HCT116 (cell line): ENCODE data around the gene ZNF492. TPM values are rescaled to one million over a fixed set of nuclear protein-coding genes. Genes with fewer than 3 reads are reported as not detected.

Experiments used
- ATAC-seq: fragments of 200-7000 bp; cut with Tn5 transposase; 2 replicates; pipeline ENCODE4 v1.9.1; 2020; ENCODE audit warnings: mild to moderate bottlenecking, moderate library complexity
- BruUV-seq: library from RNA; stranded (reverse); fragments of 400-500 nt; replicated peaks from 2 replicates; lab custom pipeline; 2021; lab: Mats Ljungman, UMichigan
- CTCF ChIA-PET: fragments of 300-600 bp; sonication (Branson Sonifier 250); formaldehyde crosslinking; loops from one replicate; lab custom pipeline; 2021; ENCODE audit warnings: antibody characterized with exemption; lab: Charles Lee
- POLR2A ChIA-PET: fragments of 300-600, 350-600 bp; sonication (Branson Sonifier 250); formaldehyde crosslinking; loops from one replicate; lab custom pipeline; 2021; ENCODE audit warnings: antibody characterized with exemption; lab: Charles Lee
- RAD21 ChIA-PET, 2 experiments: fragments of 300-600 bp; sonication (Branson Sonifier 250); formaldehyde crosslinking; loops; one replicate each; lab custom pipeline; 2023; ENCODE audit warnings: low total read pairs in 2 of 2; ENCODE audit not compliant: uncharacterized antibody in 2 of 2, unreplicated experiment in 2 of 2, low non-redundant PET in 1 of 2; lab: Charles Lee
- DNase-seq: peaks from one replicate; pipeline ENCODE4 v3.0.0-alpha.2; 2010; ENCODE audit warnings: low read depth, low spot score
- H2AFZ ChIP-seq: fragments of 200-600 bp; shearing (Covaris generic), sonication (generic); 2 replicates; pipeline ENCODE4 v1.6.1; 2017; ENCODE audit warnings: low read depth, mixed run types, mixed read lengths, antibody characterized with exemption, low read length; ENCODE audit not compliant: poor library complexity, severe bottlenecking
- H3K27ac ChIP-seq: 2 replicates; pipeline ENCODE4 v1.5.1; 2012; ENCODE audit warnings: low read depth, low read length
- H3K27me3 ChIP-seq: fragments of 200-600 bp; sonication (generic); 2 replicates; pipeline ENCODE4 v1.6.1; 2016; ENCODE audit warnings: mixed run types, low read length, mixed read lengths; ENCODE audit not compliant: insufficient read depth
- H3K36me3 ChIP-seq, 2 experiments: fragments of 200-500 bp in 1 of 2; fragments of 200-600 bp in 1 of 2; sonication (Bioruptor generic) in 1 of 2; sonication (generic) in 1 of 2; 2 replicates each; pipeline versions ENCODE4 v1.5.1 to v1.6.1; 2014 to 2016; ENCODE audit warnings: low read length in 2 of 2, inconsistent platforms in 1 of 2, mixed read lengths in 1 of 2, mixed run types in 1 of 2; ENCODE audit not compliant: insufficient read depth in 2 of 2, control insufficient read depth in 1 of 2
- H3K4me1 ChIP-seq, 2 experiments: fragments of 200-600 bp in 1 of 2; sonication (generic) in 1 of 2; 2 replicates each; pipeline versions ENCODE4 v1.5.1 to v1.6.1; 2012 to 2017; ENCODE audit warnings: low read length in 2 of 2, inconsistent platforms in 1 of 2, mild to moderate bottlenecking in 1 of 2, mixed read lengths in 1 of 2, mixed run types in 1 of 2, moderate library complexity in 1 of 2; ENCODE audit not compliant: insufficient read depth in 2 of 2, control insufficient read depth in 1 of 2
- H3K4me2 ChIP-seq: fragments of 200-600 bp; sonication (generic); 2 replicates; pipeline ENCODE4 v1.6.1; 2017; ENCODE audit warnings: mixed run types, low read length, mixed read lengths
- H3K4me3 ChIP-seq, 2 experiments: fragments of 200-600 bp in 1 of 2; sonication (generic) in 1 of 2; replicated peaks in 1 of 2; 2 replicates each; pipeline ENCODE4 v1.5.1; 2011 to 2016; ENCODE audit warnings: low read length in 2 of 2, control low read depth in 1 of 2, low read depth in 1 of 2, mild to moderate bottlenecking in 1 of 2, mixed read lengths in 1 of 2, mixed run types in 1 of 2
- H3K79me2 ChIP-seq: fragments of 200-600 bp; sonication (generic); 2 replicates; pipeline ENCODE4 v1.6.1; 2017; ENCODE audit warnings: mild to moderate bottlenecking, mixed run types, low read length, moderate library complexity, mixed read lengths; ENCODE audit not compliant: insufficient read depth
- H3K9ac ChIP-seq: fragments of 200-600 bp; sonication (generic); 2 replicates; pipeline ENCODE4 v1.6.1; 2016; ENCODE audit warnings: low read length, mixed read lengths
- H3K9me2 ChIP-seq: fragments of 200-600 bp; sonication (generic), shearing (Covaris generic); 2 replicates; pipeline ENCODE4 v1.6.1; 2017; ENCODE audit warnings: mixed run types, mild to moderate bottlenecking, moderate library complexity; ENCODE audit not compliant: insufficient read depth
- H3K9me3 ChIP-seq, 2 experiments: fragments of 200-500 bp in 1 of 2; fragments of 200-600 bp in 1 of 2; sonication (Bioruptor generic) in 1 of 2; sonication (generic) in 1 of 2; 2 replicates each; pipeline ENCODE4 v1.6.1; 2014 to 2017; ENCODE audit warnings: low read length in 2 of 2, mixed read lengths in 2 of 2, inconsistent platforms in 1 of 2, low read depth in 1 of 2, mild to moderate bottlenecking in 1 of 2, mixed run types in 1 of 2, moderate library complexity in 1 of 2; ENCODE audit not compliant: control insufficient read depth in 1 of 2, insufficient read depth in 1 of 2
- H4K20me1 ChIP-seq: fragments of 200-600 bp; sonication (generic), shearing (Covaris generic); 2 replicates; pipeline ENCODE4 v1.6.1; 2017; ENCODE audit warnings: mixed run types, mild to moderate bottlenecking, moderate library complexity; ENCODE audit not compliant: insufficient read depth
- ATF3 ChIP-seq: IDR thresholded peaks from 2 replicates; pipeline ENCODE4 v1.6.1; 2012
- CBX3 ChIP-seq: IDR thresholded peaks from 2 replicates; pipeline ENCODE4 v1.6.1; 2012; ENCODE audit warnings: low read depth
- EGR1 ChIP-seq: IDR thresholded peaks from 2 replicates; pipeline ENCODE4 v1.6.1; 2012; ENCODE audit warnings: low read depth
- ELF1 ChIP-seq: IDR thresholded peaks from 2 replicates; pipeline ENCODE4 v1.6.1; 2012; ENCODE audit warnings: low read depth, borderline replicate concordance
- EZH2 ChIP-seq: fragments of 200-600 bp; sonication (generic); IDR thresholded peaks from 2 replicates; pipeline ENCODE4 v1.6.1; 2017; ENCODE audit warnings: antibody characterized with exemption, mixed run types
- FOSL1 ChIP-seq: IDR thresholded peaks from 2 replicates; pipeline ENCODE4 v1.6.1; 2012; ENCODE audit warnings: low read depth
- JUND ChIP-seq: IDR thresholded peaks from 2 replicates; pipeline ENCODE4 v1.6.1; 2012
- POLR2A ChIP-seq: IDR thresholded peaks from 2 replicates; pipeline ENCODE4 v1.7.0; 2011; ENCODE audit warnings: borderline replicate concordance; ENCODE audit not compliant: insufficient read depth, insufficient read length; ENCODE audit errors: extremely low read depth
- POLR2AphosphoS5 ChIP-seq: IDR thresholded peaks from 2 replicates; pipeline ENCODE4 v1.6.1; 2011; ENCODE audit warnings: mild to moderate bottlenecking, low read depth, low read length, moderate library complexity
- RAD21 ChIP-seq: IDR thresholded peaks from 2 replicates; pipeline ENCODE4 v1.6.1; 2012; ENCODE audit warnings: low read depth, mild to moderate bottlenecking
- SIN3A ChIP-seq: IDR thresholded peaks from 2 replicates; pipeline ENCODE4 v1.6.1; 2012; ENCODE audit warnings: low read depth
- TCF7L2 ChIP-seq: IDR thresholded peaks from 2 replicates; pipeline ENCODE4 v1.7.0; 2011; ENCODE audit warnings: borderline replicate concordance, inconsistent platforms; ENCODE audit not compliant: insufficient read depth, insufficient read length; ENCODE audit errors: extremely low read depth
- YY1 ChIP-seq: IDR thresholded peaks from 2 replicates; pipeline ENCODE4 v1.6.1; 2011; ENCODE audit warnings: low read length, low read depth, moderate library complexity, mild to moderate bottlenecking; ENCODE audit not compliant: insufficient replicate concordance; ENCODE audit errors: extremely low read depth
- ZBTB33 ChIP-seq: IDR thresholded peaks from 2 replicates; pipeline ENCODE4 v1.6.1; 2011; ENCODE audit warnings: mild to moderate bottlenecking, low read length, moderate library complexity; ENCODE audit not compliant: insufficient replicate concordance; ENCODE audit errors: extremely low read depth
- ZFX ChIP-seq: fragments of 450-650 bp; IDR thresholded peaks from 2 replicates; pipeline ENCODE4 v1.6.1; 2017
- ZNF274 ChIP-seq: fragments of 200-500 bp; sonication (Bioruptor generic); IDR thresholded peaks from 2 replicates; pipeline ENCODE4 v1.6.1; 2014; ENCODE audit warnings: mild to moderate bottlenecking, low read depth, low read length, inconsistent platforms
- intact Hi-C: fragments of 100-400 bp; cut with micrococcal nuclease; formaldehyde crosslinking; loops from 2 replicates; pipeline ENCODE4 v1.10.0; 2022
- total RNA-seq: library from RNA; stranded (reverse); gene quantifications from one replicate; pipeline ENCODE4 v1.2.1, GENCODE V29; 2021; ENCODE audit not compliant: unreplicated experiment
- TF ChIP-seq, protein P1 (sequence below): IDR thresholded peaks from 2 replicates; pipeline ENCODE4 v1.6.1; 2012; ENCODE audit warnings: low read depth
- TF ChIP-seq, protein P2 (sequence below): IDR thresholded peaks from 2 replicates; pipeline ENCODE4 v1.6.1; 2012

The ZNF492 gene
- total RNA-seq, 1 experiment from 2014 or later, result not detected

DNA sequence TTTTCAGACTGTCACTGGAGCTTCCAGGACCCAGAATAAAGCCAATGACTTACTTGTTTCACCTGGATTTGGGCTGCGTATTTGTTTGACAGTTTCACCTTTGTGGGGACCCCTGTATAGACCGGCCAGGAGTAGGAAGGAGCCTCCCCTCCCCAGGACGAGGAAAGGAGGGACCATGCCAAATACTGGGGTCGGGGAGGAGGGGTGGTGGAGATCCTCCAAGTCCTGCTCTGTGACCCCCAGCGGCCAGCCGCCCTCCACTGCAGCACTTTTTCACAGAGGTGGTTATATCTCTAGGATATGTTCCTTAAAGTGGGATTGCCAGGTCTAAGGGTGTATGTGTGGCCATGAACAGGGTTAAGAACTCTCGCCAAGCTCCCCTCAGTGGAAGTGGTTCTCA is 25.7 kb upstream of the ZNF492 start:
- BruUV-seq, result no TSS peak
- H3K27me3 ChIP-seq, result no peaks in the 10 kb centered on the region

More for the DNA sequence above, 25.7 kb upstream of the ZNF492 start:
- Histone ChIP-seq H3K9ac (no peak overlapping the region), H3K36me3 (no peaks in the 10 kb centered on the region), H3K4me2 (no peak overlapping the region), H3K4me3 (no peak overlapping the region), H2AFZ (no peak overlapping the region), H3K27ac (no peak overlapping the region), H3K79me2 (no peaks in the 10 kb centered on the region), H4K20me1 (no peaks in the 10 kb centered on the region), H3K4me1 (no peaks in the 10 kb centered on the region), H3K9me2 (no peaks in the 10 kb centered on the region), H3K9me3 (peaks cover 9 to 14% of the 10 kb centered on the region in 2 experiments; a peak in 2 of 4 replicates)
- intact Hi-C loops, result no loop called here
- no peak for TF ChIP-seq EGR1
- no peak for TF ChIP-seq POLR2A
- TF ChIP-seq TCF7L2, result no peak
- no peak for TF ChIP-seq ZFX
- TF ChIP-seq SIN3A, result no peak
- TF ChIP-seq, protein P1, sequence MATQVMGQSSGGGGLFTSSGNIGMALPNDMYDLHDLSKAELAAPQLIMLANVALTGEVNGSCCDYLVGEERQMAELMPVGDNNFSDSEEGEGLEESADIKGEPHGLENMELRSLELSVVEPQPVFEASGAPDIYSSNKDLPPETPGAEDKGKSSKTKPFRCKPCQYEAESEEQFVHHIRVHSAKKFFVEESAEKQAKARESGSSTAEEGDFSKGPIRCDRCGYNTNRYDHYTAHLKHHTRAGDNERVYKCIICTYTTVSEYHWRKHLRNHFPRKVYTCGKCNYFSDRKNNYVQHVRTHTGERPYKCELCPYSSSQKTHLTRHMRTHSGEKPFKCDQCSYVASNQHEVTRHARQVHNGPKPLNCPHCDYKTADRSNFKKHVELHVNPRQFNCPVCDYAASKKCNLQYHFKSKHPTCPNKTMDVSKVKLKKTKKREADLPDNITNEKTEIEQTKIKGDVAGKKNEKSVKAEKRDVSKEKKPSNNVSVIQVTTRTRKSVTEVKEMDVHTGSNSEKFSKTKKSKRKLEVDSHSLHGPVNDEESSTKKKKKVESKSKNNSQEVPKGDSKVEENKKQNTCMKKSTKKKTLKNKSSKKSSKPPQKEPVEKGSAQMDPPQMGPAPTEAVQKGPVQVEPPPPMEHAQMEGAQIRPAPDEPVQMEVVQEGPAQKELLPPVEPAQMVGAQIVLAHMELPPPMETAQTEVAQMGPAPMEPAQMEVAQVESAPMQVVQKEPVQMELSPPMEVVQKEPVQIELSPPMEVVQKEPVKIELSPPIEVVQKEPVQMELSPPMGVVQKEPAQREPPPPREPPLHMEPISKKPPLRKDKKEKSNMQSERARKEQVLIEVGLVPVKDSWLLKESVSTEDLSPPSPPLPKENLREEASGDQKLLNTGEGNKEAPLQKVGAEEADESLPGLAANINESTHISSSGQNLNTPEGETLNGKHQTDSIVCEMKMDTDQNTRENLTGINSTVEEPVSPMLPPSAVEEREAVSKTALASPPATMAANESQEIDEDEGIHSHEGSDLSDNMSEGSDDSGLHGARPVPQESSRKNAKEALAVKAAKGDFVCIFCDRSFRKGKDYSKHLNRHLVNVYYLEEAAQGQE, result no peak
- TF ChIP-seq ELF1, result no peak
- TF ChIP-seq, protein P2, sequence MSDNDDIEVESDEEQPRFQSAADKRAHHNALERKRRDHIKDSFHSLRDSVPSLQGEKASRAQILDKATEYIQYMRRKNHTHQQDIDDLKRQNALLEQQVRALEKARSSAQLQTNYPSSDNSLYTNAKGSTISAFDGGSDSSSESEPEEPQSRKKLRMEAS, result no peak
- no peak for TF ChIP-seq ZBTB33
- TF ChIP-seq EZH2, result no peak
- no peak for TF ChIP-seq ZNF274
- no peak for TF ChIP-seq JUND
- TF ChIP-seq CBX3, result no peak
- TF ChIP-seq FOSL1, result no peak
- no peak for TF ChIP-seq RAD21
- no peak for TF ChIP-seq YY1
- no peak for TF ChIP-seq ATF3
- no peak for TF ChIP-seq POLR2AphosphoS5
- ATAC-seq (no peak), DNase-seq (no peak)
- ChIA-PET RAD21 (no interaction called here), POLR2A (no interaction called here), CTCF (no interaction called here)
